HEK293 (cell line): ENCODE data around the gene ADIPOR1.

Experiments used
- AEBP2 ChIP-seq: fragments of 450-650 bp; formaldehyde crosslinking; IDR thresholded peaks from 2 replicates; pipeline ENCODE4 v1.5.1; 2016; ENCODE audit warnings: missing biosample characterization, missing genetic modification characterization, borderline replicate concordance
- EGR2 ChIP-seq: fragments of 450-650 bp; formaldehyde crosslinking; IDR thresholded peaks from 2 replicates; pipeline ENCODE4 v1.5.1; 2016; ENCODE audit warnings: low read depth, missing biosample characterization, missing genetic modification characterization
- HOXA7 ChIP-seq: sonication (generic); formaldehyde crosslinking; IDR thresholded peaks from 2 replicates; pipeline ENCODE4 v1.8.1; 2022; ENCODE audit warnings: missing genetic modification reagents, borderline replicate concordance
- INSM2 ChIP-seq: fragments of 450-650 bp; formaldehyde crosslinking; IDR thresholded peaks from 2 replicates; pipeline ENCODE4 v1.5.1; 2016; ENCODE audit warnings: missing biosample characterization, missing genetic modification characterization
- KLF10 ChIP-seq: fragments of 450-650 bp; IDR thresholded peaks from 2 replicates; pipeline ENCODE4 v1.5.1; 2018; ENCODE audit warnings: missing biosample characterization, mild to moderate bottlenecking, missing genetic modification characterization
- OVOL3 ChIP-seq: fragments of 450-650 bp; formaldehyde crosslinking; IDR thresholded peaks from 2 replicates; pipeline ENCODE4 v1.5.1; 2016; ENCODE audit warnings: missing biosample characterization, missing genetic modification characterization
- SALL2 ChIP-seq: fragments of 450-650 bp; formaldehyde crosslinking; IDR thresholded peaks from 2 replicates; pipeline ENCODE4 v1.5.0; 2017; ENCODE audit warnings: missing biosample characterization, mild to moderate bottlenecking, missing genetic modification characterization, borderline replicate concordance
- ZBTB20 ChIP-seq: fragments of 450-650 bp; formaldehyde crosslinking; IDR thresholded peaks from 2 replicates; pipeline ENCODE4 v1.5.1; 2016; ENCODE audit warnings: missing biosample characterization, missing genetic modification characterization
- ZFP3 ChIP-seq: fragments of 450-650 bp; formaldehyde crosslinking; IDR thresholded peaks from 2 replicates; pipeline ENCODE4 v1.5.1; 2016; ENCODE audit warnings: low read depth, missing biosample characterization, missing genetic modification characterization
- ZIC2 ChIP-seq: fragments of 450-650 bp; formaldehyde crosslinking; IDR thresholded peaks from 2 replicates; pipeline ENCODE4 v1.5.1; 2016; ENCODE audit warnings: missing biosample characterization, missing genetic modification characterization
- ZNF112 ChIP-seq: fragments of 450-650 bp; formaldehyde crosslinking; IDR thresholded peaks from 2 replicates; pipeline ENCODE4 v1.5.0; 2017; ENCODE audit warnings: missing biosample characterization, missing genetic modification characterization
- ZNF132 ChIP-seq: fragments of 450-650 bp; formaldehyde crosslinking; IDR thresholded peaks from 2 replicates; pipeline ENCODE4 v1.5.1; 2017; ENCODE audit warnings: missing biosample characterization, missing genetic modification characterization, borderline replicate concordance
- ZNF18 ChIP-seq: fragments of 450-650 bp; formaldehyde crosslinking; IDR thresholded peaks from 2 replicates; pipeline ENCODE4 v1.5.1; 2016; ENCODE audit warnings: missing biosample characterization, missing genetic modification characterization
- ZNF184 ChIP-seq: fragments of 450-650 bp; IDR thresholded peaks from 2 replicates; pipeline ENCODE4 v1.5.1; 2018; ENCODE audit warnings: missing biosample characterization, mild to moderate bottlenecking, missing genetic modification characterization
- ZNF2 ChIP-seq: fragments of 450-650 bp; formaldehyde crosslinking; IDR thresholded peaks from 2 replicates; pipeline ENCODE4 v1.5.1; 2016; ENCODE audit warnings: missing biosample characterization, missing genetic modification characterization
- ZNF280C ChIP-seq: fragments of 450-650 bp; formaldehyde crosslinking; IDR thresholded peaks from 2 replicates; pipeline ENCODE4 v1.5.1; 2016; ENCODE audit warnings: missing biosample characterization, missing genetic modification characterization
- ZNF302 ChIP-seq: fragments of 450-650 bp; formaldehyde crosslinking; IDR thresholded peaks from 2 replicates; pipeline ENCODE4 v1.5.1; 2016; ENCODE audit warnings: missing biosample characterization, missing genetic modification characterization, low read depth
- ZNF350 ChIP-seq: fragments of 450-650 bp; formaldehyde crosslinking; IDR thresholded peaks from 2 replicates; pipeline ENCODE4 v1.5.0; 2017; ENCODE audit warnings: missing biosample characterization, mild to moderate bottlenecking, missing genetic modification characterization
- ZNF394 ChIP-seq: fragments of 450-650 bp; formaldehyde crosslinking; IDR thresholded peaks from 2 replicates; pipeline ENCODE4 v1.5.1; 2016; ENCODE audit warnings: missing biosample characterization, missing genetic modification characterization, mild to moderate bottlenecking, moderate library complexity, borderline replicate concordance
- ZNF426 ChIP-seq: fragments of 450-650 bp; formaldehyde crosslinking; IDR thresholded peaks from 2 replicates; pipeline ENCODE4 v1.5.1; 2017; ENCODE audit warnings: missing biosample characterization, missing genetic modification characterization, mild to moderate bottlenecking, inconsistent platforms, moderate library complexity
- ZNF518A ChIP-seq: fragments of 450-650 bp; formaldehyde crosslinking; conservative IDR thresholded peaks from 2 replicates; pipeline ENCODE4 v1.5.1; 2016; ENCODE audit warnings: low read depth, missing biosample characterization, missing genetic modification characterization
- ZNF558 ChIP-seq: fragments of 450-650 bp; formaldehyde crosslinking; IDR thresholded peaks from 2 replicates; pipeline ENCODE4 v1.5.1; 2016; ENCODE audit warnings: missing biosample characterization, missing genetic modification characterization
- ZNF561 ChIP-seq: fragments of 450-650 bp; IDR thresholded peaks from 2 replicates; pipeline ENCODE4 v1.5.1; 2018; ENCODE audit warnings: missing biosample characterization, missing genetic modification characterization, borderline replicate concordance
- ZNF585B ChIP-seq: fragments of 450-650 bp; formaldehyde crosslinking; IDR thresholded peaks from 2 replicates; pipeline ENCODE4 v1.5.1; 2016; ENCODE audit warnings: missing biosample characterization, missing genetic modification characterization
- ZNF600 ChIP-seq: fragments of 450-650 bp; formaldehyde crosslinking; IDR thresholded peaks from 2 replicates; pipeline ENCODE4 v1.5.1; 2016; ENCODE audit warnings: missing biosample characterization, missing genetic modification characterization
- ZNF791 ChIP-seq: fragments of 450-650 bp; formaldehyde crosslinking; IDR thresholded peaks from 2 replicates; pipeline ENCODE4 v1.5.1; 2016; ENCODE audit warnings: missing biosample characterization, missing genetic modification characterization

ADIPOR1 gene

GRCh38 chr1:203006948-203007871, 49.1 kb upstream of the ADIPOR1 start, which contains the start of gene TMEM183A (continued):
- TF ChIP-seq ZNF518A (tag by site-specific recombination): 0 out of 2 replicates have a peak, but pooled peaks have one; percentile 10
- TF ChIP-seq ZNF561 (tag by site-specific recombination): no peak
- no peak for TF ChIP-seq ZNF184 (tag by site-specific recombination)
- TF ChIP-seq KLF10 (tag by site-specific recombination): peak; percentile 70
- no peak for TF ChIP-seq INSM2 (tag by site-specific recombination)
- TF ChIP-seq OVOL3 (tag by site-specific recombination): peak; percentile 48; the same call in 1 of the 2 replicates
- no peak for TF ChIP-seq SALL2 (tag by site-specific recombination)
- TF ChIP-seq ZNF280C (tag by site-specific recombination): no peak
- TF ChIP-seq ZNF132: no peak
- no peak for TF ChIP-seq ZNF350 (tag by site-specific recombination)
- no peak for TF ChIP-seq ZNF558 (tag by site-specific recombination)
- TF ChIP-seq AEBP2 (tag by site-specific recombination): no peak
- TF ChIP-seq ZNF302 (tag by site-specific recombination): no peak
- no peak for TF ChIP-seq ZIC2 (tag by site-specific recombination)
- TF ChIP-seq ZNF2 (tag by site-specific recombination): peak; percentile 57; the same call in 1 of the 2 replicates
- TF ChIP-seq ZNF18: no peak
- TF ChIP-seq EGR2 (tag by site-specific recombination): peak; percentile 87; the same call in 1 of the 2 replicates
- no peak for TF ChIP-seq ZNF112 (tag by site-specific recombination)
- 0 out of 2 replicates have a peak, but pooled peaks have one; percentile 6 for TF ChIP-seq ZNF585B (tag by site-specific recombination)
- no peak for TF ChIP-seq ZNF426 (tag by site-specific recombination)
- no peak for TF ChIP-seq HOXA7 (CRISPR knock-in tag)
- no peak for TF ChIP-seq ZFP3 (tag by site-specific recombination)
- no peak for TF ChIP-seq ZNF791 (tag by site-specific recombination)
- TF ChIP-seq ZNF394: peak; percentile 68; the same call in 1 of the 2 replicates
- peak; percentile 79 for TF ChIP-seq ZNF600
- peak; percentile 83; the same call in 1 of the 2 replicates for TF ChIP-seq ZBTB20 (tag by site-specific recombination)
